Colonic mucosa (tissue), 4 donors: ENCODE data around the gene PRELID2. TPM values are rescaled to one million over a fixed set of nuclear protein-coding genes. Genes with fewer than 3 reads are reported as not detected.

Experiments used
- DNase-seq: peaks from one replicate; pipeline ENCODE4 v3.0.0-alpha.2; 2020
- H3K27ac ChIP-seq: fragments of 200-600 bp; one replicate; pipeline ENCODE4 v1.8.0; 2021
- H3K27me3 ChIP-seq: fragments of 200-600 bp; one replicate; pipeline ENCODE4 v1.8.0; 2021
- H3K36me3 ChIP-seq: fragments of 200-600 bp; one replicate; pipeline ENCODE4 v1.8.0; 2021
- H3K4me1 ChIP-seq: fragments of 200-600 bp; one replicate; pipeline ENCODE4 v1.8.0; 2021; ENCODE audit warnings: mild to moderate bottlenecking
- H3K4me3 ChIP-seq: fragments of 200-600 bp; one replicate; pipeline ENCODE4 v1.8.0; 2021
- H3K9ac ChIP-seq, 2 donors: one replicate each; pipeline ENCODE4 v1.7.0; 2013; ENCODE audit warnings: control low read depth in 2 of 2, low read depth in 2 of 2, low read length in 2 of 2
- H3K9me3 ChIP-seq: fragments of 200-600 bp; one replicate; pipeline ENCODE4 v1.8.0; 2021
- CTCF ChIP-seq: fragments of 200-600 bp; IDR thresholded peaks from one replicate; pipeline ENCODE4 v1.8.0; 2022; ENCODE audit warnings: antibody characterized with exemption, mild to moderate bottlenecking
- intact Hi-C: fragments of 100-400 bp; cut with DNase I; formaldehyde crosslinking; loops from one replicate; pipeline ENCODE4 v1.14.1; 2022
- total RNA-seq, 2 donors: library from RNA; stranded (reverse); fragmentation: NEBNext Ultra II Directional in 1 of 2; extraction: Animal tissue kit (Norgen Biotek cat#: 25700) in 1 of 2; gene quantifications; one replicate each; pipeline ENCODE4 v1.2.1, GENCODE V29; 2021
- donor health status: healthy.
- donor health status: DM: no; HTN: no; CAD: no.
- donor health status: DM: no; HTN: no; CAD: no.

Gene PRELID2
- 100 to 1,000 TPM in 1 of 2 donors, 10 to 100 TPM in 1; 96.2 to 105 TPM for total RNA-seq

- peak within 1 kb of the TSS; percentile 85 for H3K27ac ChIP-seq
- intact Hi-C loops, result loop anchor here (10.0 kb wide), 1 partner anchor 210 kb away; no protein-coding TSS in a partner anchor
- peak within 1 kb of the TSS; percentile 77 to 98 for H3K9ac ChIP-seq
- H3K36me3 ChIP-seq, result no peaks in the 10 kb centered on the region
- no peaks in the 10 kb centered on the region for H3K9me3 ChIP-seq
- no peaks in the 10 kb centered on the region for H3K27me3 ChIP-seq
- peak within 1 kb of the TSS; percentile 69 for H3K4me3 ChIP-seq
- H3K4me1 ChIP-seq, result no peaks in the 10 kb centered on the region
- peak; percentile 96 for DNase-seq
- TF ChIP-seq CTCF, result no peak
Measured at GRCh38 chr5:145834917-145835847, at the start of gene PRELID2. PRELID2 (minus strand) TSS chr5:145835342; CDS start chr5:145835251, 91 bp downstream.

- no peak overlapping the region for H3K4me3 ChIP-seq
- no peak for DNase-seq
- no peak for TF ChIP-seq CTCF
- H3K9ac ChIP-seq, result no peak overlapping the region
- no peaks in the 10 kb centered on the region for H3K27me3 ChIP-seq
- intact Hi-C loops, result no loop called here
- no peaks in the 10 kb centered on the region for H3K36me3 ChIP-seq
- H3K4me1 ChIP-seq, result no peaks in the 10 kb centered on the region
- H3K27ac ChIP-seq, result no peak overlapping the region
- no peaks in the 10 kb centered on the region for H3K9me3 ChIP-seq
Measured at GRCh38 chr5:145874765-145875164, 39.6 kb upstream of the PRELID2 start.

- no peaks in the 10 kb centered on the region for H3K4me1 ChIP-seq
- no peak within 1 kb of the TSS for H3K9ac ChIP-seq
- H3K27me3 ChIP-seq, result no peaks in the 10 kb centered on the region
- no peak for DNase-seq
- TF ChIP-seq CTCF, result no peak
- intact Hi-C loops, result no loop called here
- no peak within 1 kb of the TSS for H3K4me3 ChIP-seq
- H3K36me3 ChIP-seq, result no peaks in the 10 kb centered on the region
- no peaks in the 10 kb centered on the region for H3K9me3 ChIP-seq
- no peak within 1 kb of the TSS for H3K27ac ChIP-seq
Measured at GRCh38 chr5:145872914-145873313, 37.8 kb upstream of the PRELID2 start, which contains the start of gene GRXCR2. GRXCR2 (minus strand) TSS chr5:145873014; CDS start chr5:145872968, 46 bp downstream.

GRCh38 chr5:145872486-145872885, 37.3 kb upstream of the PRELID2 start:
- peak; percentile 77 for DNase-seq
- TF ChIP-seq CTCF, result no peak
- Histone ChIP-seq H3K27me3 (no peaks in the 10 kb centered on the region), H3K9me3 (no peaks in the 10 kb centered on the region), H3K9ac (no peak overlapping the region), H3K4me3 (no peak overlapping the region), H3K27ac (no peak overlapping the region), H3K4me1 (no peaks in the 10 kb centered on the region), H3K36me3 (no peaks in the 10 kb centered on the region)
- intact Hi-C loops, result no loop called here

- H3K4me3 ChIP-seq, result no peak overlapping the region
- intact Hi-C loops, result no loop called here
- no peak overlapping the region for H3K27ac ChIP-seq
- no peaks in the 10 kb centered on the region for H3K4me1 ChIP-seq
- TF ChIP-seq CTCF, result no peak
- H3K9ac ChIP-seq, result no peak overlapping the region
- no peak for DNase-seq
- no peaks in the 10 kb centered on the region for H3K36me3 ChIP-seq
- no peaks in the 10 kb centered on the region for H3K27me3 ChIP-seq
- H3K9me3 ChIP-seq, result no peaks in the 10 kb centered on the region
Measured at GRCh38 chr5:145869753-145870152, 34.6 kb upstream of the PRELID2 start.
